Measurements from ENCODE around the gene DPP9. TPM values are rescaled to one million over a fixed set of nuclear protein-coding genes. Genes with fewer than 3 reads are reported as not detected.

DPP9 gene
- polyA plus RNA-seq, 1 of the 3 experiments (the other 2 are of a cell fraction) = 17.1 TPM

DNA sequence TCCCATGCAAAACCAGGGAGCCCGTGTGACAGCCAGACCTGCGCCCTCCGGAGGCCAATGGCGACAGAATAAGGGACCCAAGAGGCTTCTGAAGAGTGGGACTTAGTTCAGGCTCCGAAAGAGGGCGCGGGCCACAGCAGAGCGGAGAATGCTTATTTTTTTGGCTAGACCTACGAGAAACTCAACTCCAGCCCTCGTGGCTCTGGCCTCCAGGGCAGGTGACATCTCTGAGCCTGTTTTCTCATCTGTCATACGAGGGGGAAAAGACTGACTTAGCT, 23.0 kb downstream of the DPP9 start (continued):
- no peak for TF ChIP-seq RAD21 (IDR thresholded peaks at IDR 0.05; ENCODE audit: low read length)
- TF ChIP-seq SMC3 (IDR thresholded peaks at IDR 0.05; ENCODE audit: low read depth, low read length) = no peak
- no peak for TF ChIP-seq EP300 (IDR thresholded peaks at IDR 0.05; ENCODE audit: borderline replicate concordance in 1 of 2, low read depth in 1 of 2, low read length in 1 of 2)
- TF ChIP-seq EZH2phosphoT487 (IDR thresholded peaks at IDR 0.05; ENCODE audit: borderline replicate concordance, low read depth) = no peak

DNA sequence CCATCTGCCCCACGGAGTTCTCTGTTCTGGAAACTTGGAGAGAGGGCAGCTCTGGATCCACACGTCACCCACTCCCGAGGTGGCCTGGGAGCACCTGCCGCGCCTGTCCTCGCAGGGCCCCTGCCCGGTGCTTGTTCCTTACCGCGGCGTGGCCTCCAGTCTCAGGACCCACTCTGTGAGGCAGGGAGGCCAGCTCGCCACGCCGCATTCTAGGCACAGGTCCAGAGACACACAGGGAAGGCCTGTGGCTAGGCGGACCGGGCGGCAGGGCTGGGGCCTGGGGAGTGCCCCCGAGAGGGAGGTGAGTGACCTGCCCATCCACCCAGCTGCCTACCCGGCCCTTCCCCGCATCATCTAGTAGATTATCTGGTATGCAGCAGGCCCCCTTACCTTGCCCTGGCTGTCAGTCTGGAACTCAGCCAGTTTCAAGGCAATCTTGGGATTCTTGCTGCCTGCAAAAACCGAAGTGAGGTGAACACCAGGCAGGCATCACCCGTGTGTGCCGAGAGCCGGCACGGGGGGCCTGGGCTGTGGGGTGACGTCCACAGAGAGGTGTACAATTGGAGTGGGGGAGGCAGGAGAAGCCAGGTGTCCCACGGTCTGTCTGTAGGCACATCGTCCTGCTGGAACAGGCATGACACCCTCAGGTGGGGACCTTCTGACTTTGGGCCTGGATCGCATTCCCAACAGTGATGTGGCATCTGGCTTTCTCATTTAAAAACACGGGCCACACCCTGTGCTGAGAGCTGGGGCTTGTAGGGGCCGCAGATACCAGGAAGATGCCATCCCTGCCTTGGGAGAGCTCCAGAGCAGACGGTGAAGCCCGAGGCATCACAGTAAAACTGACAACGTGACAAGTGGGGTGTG, 23.6 kb downstream of the DPP9 start:
- Histone ChIP-seq H3K9ac (no peak overlapping the region), H3K9me3 (no peaks in the 10 kb centered on the region), H3K4me3 (ENCODE audit: low read depth in 2 of 2, low read length in 1 of 2) (no peak overlapping the region), H2AFZ (ENCODE audit: low read depth) (no peak overlapping the region), H3K27ac (ENCODE audit: low read depth in 2 of 2, low read length in 1 of 2) (no peak overlapping the region), H3K4me1 (ENCODE audit: control insufficient read depth in 1 of 2, insufficient read depth in 2 of 2, low read depth in 1 of 2, low read length in 1 of 2) (peaks cover 0 to 17% of the 10 kb centered on the region in 2 experiments; a peak in 2 of 4 replicates), H3K36me3 (replicated peaks in 1 of 2; ENCODE audit: control insufficient read depth in 1 of 2, insufficient read depth in 2 of 2, low read length in 1 of 2) (peaks cover 35 to 54% of the 10 kb centered on the region in 2 experiments), H3K9me2 (no peaks in the 10 kb centered on the region), H3F3A (replicated peaks; ENCODE audit: insufficient read depth) (peaks cover 25% of the 10 kb centered on the region), H3K4me2 (no peak overlapping the region), H3K27me3 (ENCODE audit: insufficient read depth) (no peaks in the 10 kb centered on the region), H4K20me1 (ENCODE audit: insufficient read depth) (no peaks in the 10 kb centered on the region), H3K79me2 (ENCODE audit: insufficient read depth) (no peaks in the 10 kb centered on the region)
- TF ChIP-seq, protein P1, sequence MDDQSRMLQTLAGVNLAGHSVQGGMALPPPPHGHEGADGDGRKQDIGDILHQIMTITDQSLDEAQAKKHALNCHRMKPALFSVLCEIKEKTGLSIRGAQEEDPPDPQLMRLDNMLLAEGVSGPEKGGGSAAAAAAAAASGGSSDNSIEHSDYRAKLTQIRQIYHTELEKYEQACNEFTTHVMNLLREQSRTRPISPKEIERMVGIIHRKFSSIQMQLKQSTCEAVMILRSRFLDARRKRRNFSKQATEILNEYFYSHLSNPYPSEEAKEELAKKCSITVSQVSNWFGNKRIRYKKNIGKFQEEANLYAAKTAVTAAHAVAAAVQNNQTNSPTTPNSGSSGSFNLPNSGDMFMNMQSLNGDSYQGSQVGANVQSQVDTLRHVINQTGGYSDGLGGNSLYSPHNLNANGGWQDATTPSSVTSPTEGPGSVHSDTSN (IDR thresholded peaks at IDR 0.05) = no peak
- no peak for TF ChIP-seq GABPA (IDR thresholded peaks at IDR 0.05; ENCODE audit: low read depth)
- CTCF ChIA-PET = no interaction called here
- DNase-seq = no peak
- POLR2A ChIA-PET = no interaction called here
- WGBS (ENCODE audit: low lambda C conversion rate) = 89% methylated on average over 7 of the region's 33 CpGs

- Histone ChIP-seq H4K20me1 (ENCODE audit: insufficient read depth) (no peaks in the 10 kb centered on the region), H3K9me3 (no peaks in the 10 kb centered on the region), H3K36me3 (replicated peaks in 1 of 2; ENCODE audit: control insufficient read depth in 1 of 2, insufficient read depth in 2 of 2, low read length in 1 of 2) (peaks cover 38 to 66% of the 10 kb centered on the region in 2 experiments), H3K9me2 (no peaks in the 10 kb centered on the region), H3K4me3 (ENCODE audit: low read depth in 2 of 2, low read length in 1 of 2) (no peak overlapping the region), H3K79me2 (ENCODE audit: insufficient read depth) (no peaks in the 10 kb centered on the region; the same call in 1 of the 2 replicates), H3F3A (replicated peaks; ENCODE audit: insufficient read depth) (peaks cover 34% of the 10 kb centered on the region), H3K27ac (ENCODE audit: low read depth in 2 of 2, low read length in 1 of 2) (peak overlapping the region; percentile 7 to 74; a peak in 2 of 4 replicates), H2AFZ (ENCODE audit: low read depth) (no peak overlapping the region), H3K27me3 (ENCODE audit: insufficient read depth) (no peaks in the 10 kb centered on the region), H3K4me2 (no peak overlapping the region), H3K9ac (no peak overlapping the region), H3K4me1 (ENCODE audit: control insufficient read depth in 1 of 2, insufficient read depth in 2 of 2, low read depth in 1 of 2, low read length in 1 of 2) (peaks cover 0 to 28% of the 10 kb centered on the region in 2 experiments; a peak in 2 of 4 replicates)
- 100% methylated on average over 1 of the region's 14 CpGs for WGBS (ENCODE audit: low lambda C conversion rate)
- DNase-seq = no peak
- POLR2A ChIA-PET = no interaction called here
- CTCF ChIA-PET = interaction anchor here (1.3 kb wide), 1 partner anchor 174 kb away, joined by 3 read pairs; no protein-coding TSS in a partner anchor
- TF ChIP-seq, protein P1 (IDR thresholded peaks at IDR 0.05) = no peak
- TF ChIP-seq JUND (IDR thresholded peaks at IDR 0.05) (no peak), YY1 (IDR thresholded peaks at IDR 0.05; ENCODE audit: low read depth) (no peak), FOXM1 (IDR thresholded peaks at IDR 0.05; ENCODE audit: low read depth) (no peak), TEAD4 (IDR thresholded peaks at IDR 0.05; ENCODE audit: borderline replicate concordance, insufficient read depth) (no peak), GATA2 (CRISPR knock-in tag; IDR thresholded peaks at IDR 0.05) (no peak), RFX5 (IDR thresholded peaks at IDR 0.05; ENCODE audit: low read length) (no peak), ELF1 (IDR thresholded peaks at IDR 0.05) (no peak), REST (IDR thresholded peaks at IDR 0.05; ENCODE audit: low read depth, low read length) (no peak), RAD21 (IDR thresholded peaks at IDR 0.05; ENCODE audit: low read length) (no peak), FOXJ3 (CRISPR knock-in tag; IDR thresholded peaks at IDR 0.05) (no peak)
- TF ChIP-seq, protein P2, sequence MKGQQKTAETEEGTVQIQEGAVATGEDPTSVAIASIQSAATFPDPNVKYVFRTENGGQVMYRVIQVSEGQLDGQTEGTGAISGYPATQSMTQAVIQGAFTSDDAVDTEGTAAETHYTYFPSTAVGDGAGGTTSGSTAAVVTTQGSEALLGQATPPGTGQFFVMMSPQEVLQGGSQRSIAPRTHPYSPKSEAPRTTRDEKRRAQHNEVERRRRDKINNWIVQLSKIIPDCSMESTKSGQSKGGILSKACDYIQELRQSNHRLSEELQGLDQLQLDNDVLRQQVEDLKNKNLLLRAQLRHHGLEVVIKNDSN (IDR thresholded peaks at IDR 0.05; ENCODE audit: borderline replicate concordance, low read depth) = no peak
- TF ChIP-seq, protein P3, sequence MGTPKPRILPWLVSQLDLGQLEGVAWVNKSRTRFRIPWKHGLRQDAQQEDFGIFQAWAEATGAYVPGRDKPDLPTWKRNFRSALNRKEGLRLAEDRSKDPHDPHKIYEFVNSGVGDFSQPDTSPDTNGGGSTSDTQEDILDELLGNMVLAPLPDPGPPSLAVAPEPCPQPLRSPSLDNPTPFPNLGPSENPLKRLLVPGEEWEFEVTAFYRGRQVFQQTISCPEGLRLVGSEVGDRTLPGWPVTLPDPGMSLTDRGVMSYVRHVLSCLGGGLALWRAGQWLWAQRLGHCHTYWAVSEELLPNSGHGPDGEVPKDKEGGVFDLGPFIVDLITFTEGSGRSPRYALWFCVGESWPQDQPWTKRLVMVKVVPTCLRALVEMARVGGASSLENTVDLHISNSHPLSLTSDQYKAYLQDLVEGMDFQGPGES (IDR thresholded peaks at IDR 0.05; ENCODE audit: low read depth, low read length) = no peak
Observed at GRCh38 chr19:4697304-4697703, 26.3 kb downstream of the DPP9 start.
